H9 (cell line): ENCODE data around the gene USP4. TPM values are rescaled to one million over a fixed set of nuclear protein-coding genes. Genes with fewer than 3 reads are reported as not detected.

Source experiments
- DNase-seq: peaks from one replicate; pipeline ENCODE4 v3.0.0-alpha.2; 2017
- H2AFZ ChIP-seq: one replicate; pipeline ENCODE4 v1.6.1; 2013; ENCODE audit warnings: mild to moderate bottlenecking, low read length, control low read depth, moderate library complexity
- H2AK5ac ChIP-seq: 2 replicates; pipeline ENCODE4 v1.6.1; 2013; ENCODE audit warnings: low read length, control low read depth, mixed read lengths; ENCODE audit not compliant: insufficient read length
- H2BK120ac ChIP-seq: one replicate; pipeline ENCODE4 v1.6.1; 2013; ENCODE audit warnings: low read depth, mild to moderate bottlenecking, low read length, control low read depth, inconsistent platforms; ENCODE audit not compliant: poor library complexity, severe bottlenecking
- H2BK12ac ChIP-seq: 2 replicates; pipeline ENCODE4 v1.6.1; 2013; ENCODE audit warnings: low read length, control low read depth, mixed read lengths, low read depth; ENCODE audit not compliant: insufficient read length
- H2BK15ac ChIP-seq: 2 replicates; pipeline ENCODE4 v1.6.1; 2013; ENCODE audit warnings: low read depth, low read length, control low read depth
- H2BK20ac ChIP-seq: one replicate; pipeline ENCODE4 v1.6.1; 2013; ENCODE audit warnings: low read depth, mild to moderate bottlenecking, low read length, control low read depth, inconsistent platforms; ENCODE audit not compliant: poor library complexity, severe bottlenecking
- H2BK5ac ChIP-seq: 2 replicates; pipeline ENCODE4 v1.6.1; 2013; ENCODE audit warnings: low read length, control low read depth, mixed read lengths; ENCODE audit not compliant: insufficient read length
- H3K14ac ChIP-seq: 2 replicates; pipeline ENCODE4 v1.6.1; 2013; ENCODE audit warnings: low read length, control low read depth; ENCODE audit not compliant: insufficient read depth
- H3K18ac ChIP-seq: 2 replicates; pipeline ENCODE4 v1.6.1; 2013; ENCODE audit warnings: low read depth, mild to moderate bottlenecking, mixed read lengths, low read length, control low read depth; ENCODE audit not compliant: insufficient read length
- H3K23ac ChIP-seq: 2 replicates; pipeline ENCODE4 v1.6.1; 2013; ENCODE audit warnings: low read length, control low read depth, mixed read lengths, low read depth; ENCODE audit not compliant: insufficient read length
- H3K23me2 ChIP-seq: 2 replicates; pipeline ENCODE4 v1.6.1; 2013; ENCODE audit warnings: low read depth, mild to moderate bottlenecking, mixed read lengths, low read length, control low read depth; ENCODE audit not compliant: insufficient read length, poor library complexity, severe bottlenecking
- H3K27ac ChIP-seq: 2 replicates; pipeline ENCODE4 v1.5.1; 2013; ENCODE audit warnings: low read length, control low read depth, mixed read lengths, low read depth; ENCODE audit not compliant: insufficient read length
- H3K27me3 ChIP-seq: 2 replicates; pipeline ENCODE4 v1.6.1; 2013; ENCODE audit warnings: low read length, control low read depth, inconsistent platforms; ENCODE audit not compliant: insufficient read depth
- H3K4ac ChIP-seq: 2 replicates; pipeline ENCODE4 v1.6.1; 2013; ENCODE audit warnings: low read depth, mild to moderate bottlenecking, control low read depth, inconsistent platforms, low read length, moderate library complexity
- H3K4me1 ChIP-seq: 2 replicates; pipeline ENCODE4 v1.6.1; 2013; ENCODE audit warnings: low read length, control low read depth, inconsistent platforms; ENCODE audit not compliant: insufficient read depth
- H3K4me2 ChIP-seq: 2 replicates; pipeline ENCODE4 v1.6.1; 2013; ENCODE audit warnings: low read length, control low read depth, mixed read lengths; ENCODE audit not compliant: insufficient read length, insufficient read depth
- H3K56ac ChIP-seq: 2 replicates; pipeline ENCODE4 v1.6.1; 2013; ENCODE audit warnings: low read depth, mild to moderate bottlenecking, mixed read lengths, low read length, control low read depth; ENCODE audit not compliant: insufficient read length
- H3K79me1 ChIP-seq: 2 replicates; pipeline ENCODE4 v1.6.1; 2013; ENCODE audit warnings: low read depth, mild to moderate bottlenecking, moderate library complexity, low read length, control low read depth, inconsistent platforms; ENCODE audit not compliant: insufficient read depth, poor library complexity, severe bottlenecking
- H3K79me2 ChIP-seq: 2 replicates; pipeline ENCODE4 v1.6.1; 2013; ENCODE audit warnings: low read length, control low read depth, inconsistent platforms; ENCODE audit not compliant: insufficient read depth
- H3K9ac ChIP-seq: 2 replicates; pipeline ENCODE4 v1.6.1; 2013; ENCODE audit warnings: low read length, control low read depth, mixed read lengths; ENCODE audit not compliant: insufficient read length; ENCODE audit errors: extremely low read depth
- H3K9me3 ChIP-seq: one replicate; pipeline ENCODE4 v1.6.1; 2013; ENCODE audit warnings: low read depth, low read length, inconsistent platforms; ENCODE audit not compliant: control insufficient read depth
- H3T11ph ChIP-seq: one replicate; pipeline ENCODE4 v1.6.1; 2013; ENCODE audit warnings: mild to moderate bottlenecking, low read length, control low read depth, inconsistent platforms
- H4K20me1 ChIP-seq: one replicate; pipeline ENCODE4 v1.6.1; 2013; ENCODE audit not compliant: control insufficient read depth, insufficient read length, insufficient read depth
- H4K5ac ChIP-seq: 2 replicates; pipeline ENCODE4 v1.6.1; 2013; ENCODE audit warnings: low read depth, mild to moderate bottlenecking, mixed read lengths, low read length, control low read depth; ENCODE audit not compliant: insufficient read length
- H4K8ac ChIP-seq: replicated peaks from 2 replicates; pipeline ENCODE4 v1.6.1; 2013; ENCODE audit warnings: low read length, control low read depth, mixed read lengths, low read depth; ENCODE audit not compliant: insufficient read length
- H4K91ac ChIP-seq: 2 replicates; pipeline ENCODE4 v1.6.1; 2013; ENCODE audit warnings: low read depth, mild to moderate bottlenecking, moderate library complexity, mixed read lengths, low read length, control low read depth; ENCODE audit not compliant: insufficient read length
- H3K27ac Mint-ChIP-seq, 3 experiments: 2 replicates in 2 of 3; 3 replicates in 1 of 3; pipeline ENCODE4 v1.8.0; 2020 to 2021; ENCODE audit warnings: mixed read lengths in 3 of 3, mild to moderate bottlenecking in 1 of 3, moderate library complexity in 1 of 3
- H3K27me3 Mint-ChIP-seq: 2 replicates; pipeline ENCODE4 v1.8.0; 2021; ENCODE audit warnings: low read depth, mild to moderate bottlenecking, moderate library complexity, mixed read lengths
- H3K36me3 Mint-ChIP-seq, 3 experiments: 2 replicates in 2 of 3; 3 replicates in 1 of 3; pipeline ENCODE4 v1.8.0; 2020 to 2021; ENCODE audit warnings: low read depth in 3 of 3, mixed read lengths in 3 of 3; ENCODE audit not compliant: insufficient read depth in 1 of 3
- H3K4me1 Mint-ChIP-seq, 2 experiments: 2 replicates each; pipeline ENCODE4 v1.8.0; 2020; ENCODE audit warnings: mixed read lengths in 2 of 2
- H3K4me3 Mint-ChIP-seq, 2 experiments: 2 replicates in 1 of 2; 3 replicates in 1 of 2; pipeline ENCODE4 v1.8.0; 2020 to 2021; ENCODE audit warnings: mild to moderate bottlenecking in 2 of 2, mixed read lengths in 2 of 2, moderate library complexity in 1 of 2
- H3K9me3 Mint-ChIP-seq, 2 experiments: 2 replicates in 1 of 2; 3 replicates in 1 of 2; pipeline ENCODE4 v1.8.0; 2020; ENCODE audit warnings: mild to moderate bottlenecking in 2 of 2, mixed read lengths in 2 of 2, moderate library complexity in 1 of 2
- CTCF ChIP-seq: fragments of 200-600 bp; sonication (generic); conservative IDR thresholded peaks from 3 replicates; pipeline ENCODE4 v1.8.0; 2021; ENCODE audit warnings: antibody characterized with exemption, mild to moderate bottlenecking
- WGBS: extraction: QIAGEN DNeasy Blood & Tissue Kit; methylation state at CpG from one replicate; pipeline ENCODE4 v1.1.7; 2013; ENCODE audit warnings: missing lambda C conversion rate, low lambda C conversion rate, mixed read lengths; ENCODE audit not compliant: insufficient read length; ENCODE audit errors: extremely low coverage; 5-methylcytosine and 5-hydroxymethylcytosine counted together
- total RNA-seq: library from RNA; stranded (reverse); gene quantifications from 2 replicates; pipeline ENCODE4 v1.2.1, GENCODE V29; 2021

The USP4 gene
- total RNA-seq, 1 experiment from 2014 or later: 36.1 TPM

- Histone ChIP-seq H2BK12ac (no peak overlapping the region), H3T11ph (no peak overlapping the region), H4K91ac (no peak overlapping the region), H3K4me1 (no peaks in the 10 kb centered on the region), H2BK5ac (no peak overlapping the region), H3K18ac (no peak overlapping the region), H3K14ac (no peak overlapping the region), H2BK15ac (no peak overlapping the region), H3K79me1 (no peaks in the 10 kb centered on the region), H3K79me2 (no peaks in the 10 kb centered on the region), H3K9ac (no peak overlapping the region), H2AK5ac (no peak overlapping the region), H3K4ac (no peak overlapping the region), H4K5ac (no peak overlapping the region), H3K27ac (no peak overlapping the region), H3K4me2 (no peak overlapping the region), H2BK20ac (no peak overlapping the region), H3K9me3 (no peaks in the 10 kb centered on the region), H2AFZ (no peak overlapping the region), H3K56ac (no peak overlapping the region), H3K23ac (no peak overlapping the region), H4K20me1 (no peaks in the 10 kb centered on the region), H3K23me2 (peaks cover 4% of the 10 kb centered on the region), H3K27me3 (no peaks in the 10 kb centered on the region), H2BK120ac (no peak overlapping the region), H4K8ac (no peak overlapping the region)
- DNase-seq: no peak
- H3K27me3 Mint-ChIP-seq: no peaks in the 10 kb centered on the region
- no peak overlapping the region for H3K4me3 Mint-ChIP-seq
- no peaks in the 10 kb centered on the region; a peak in 1 of 5 replicates for H3K9me3 Mint-ChIP-seq
- no CpG with 5 or more reads among the region's 3 CpGs for WGBS
- no peak overlapping the region for H3K27ac Mint-ChIP-seq
- no peak for TF ChIP-seq CTCF
- H3K36me3 Mint-ChIP-seq: peaks cover 0 to 2% (median under 1%) of the 10 kb centered on the region in 3 experiments; a peak in 1 of 7 replicates
- peaks cover 13 to 16% of the 10 kb centered on the region in 2 experiments for H3K4me1 Mint-ChIP-seq
Measured at GRCh38 chr3:49343163-49343562, 3.3 kb upstream of the USP4 start.
